Measurements from ENCODE around the gene STARD9. TPM values are rescaled to one million over a fixed set of nuclear protein-coding genes. Genes with fewer than 3 reads are reported as not detected.
"Not testable (repeated sequence)": the region's sequence is repeated elsewhere in the genome, so short reads cannot be mapped to it uniquely, and the experiment has no call there.

The STARD9 gene
- total RNA-seq, 1 donor from 2014 or later: 27.7 TPM

GRCh38 chr15:42766109-42766508 lies 190.7 kb downstream of the STARD9 start:
- not testable (repeated sequence) for H3K9ac ChIP-seq (ENCODE audit: low read depth in 1 of 3, low read length in 3 of 3); H3K36me3 ChIP-seq (ENCODE audit: control insufficient read depth in 3 of 3, insufficient read depth in 3 of 3, low read length in 3 of 3); H3K9me3 ChIP-seq (ENCODE audit: control insufficient read depth in 3 of 3, low read length in 3 of 3); H3K4me1 ChIP-seq (ENCODE audit: control insufficient read depth in 3 of 3, insufficient read depth in 3 of 3, low read length in 3 of 3); H3K27me3 ChIP-seq (ENCODE audit: control insufficient read depth in 3 of 3, insufficient read depth in 3 of 3, low read length in 3 of 3); H3K27ac ChIP-seq (ENCODE audit: low read depth, low read length); H3K4me3 ChIP-seq (ENCODE audit: low read length in 3 of 3)

Other genes with a start within 250 kb of the STARD9 start
- 675 TPM for gene CAPN3, start 216.1 kb upstream of the STARD9 start, total RNA-seq
- 274 TPM for gene ZNF106, start 84.5 kb upstream of the STARD9 start, total RNA-seq
- gene SNAP23, start 80.0 kb upstream of the STARD9 start, total RNA-seq: 50.6 TPM
- 8.9 TPM for gene LRRC57, start 26.8 kb upstream of the STARD9 start, total RNA-seq
- gene HAUS2, start 26.8 kb upstream of the STARD9 start, total RNA-seq: 9.4 TPM
- gene CDAN1, start 161.5 kb downstream of the STARD9 start, total RNA-seq: 9.9 TPM